Measurements from ENCODE around the gene FRZB.

GRCh38 chr2:182911813-182912517 lies 45.5 kb upstream of the FRZB start:
- TF ChIP-seq YY1 (IDR thresholded peaks at IDR 0.05; ENCODE audit: insufficient read depth, insufficient read length) (no peak), ZNF274 (IDR thresholded peaks at IDR 0.05; ENCODE audit: low read depth, low read length) (no peak), SUZ12 (IDR thresholded peaks at IDR 0.05; ENCODE audit: extremely low read depth, insufficient read depth, insufficient read length) (no peak)

All from NT2/D1 (cell line).